NCI-H187 treated with DMSO at 0.1 percent for 48 hours (cell line): ENCODE results near the gene TNRC6C.
"Not testable (repeated sequence)": the region's sequence is repeated elsewhere in the genome, so short reads cannot be mapped to it uniquely, and the experiment has no call there.

Source experiments
- DNase-seq: peaks from one replicate; lab custom pipeline; 2025; lab: John Stamatoyannopoulos, UW

TNRC6C gene

GRCh38 chr17:77933777-77934398, 24.6 kb upstream of the TNRC6C start:
- DNase-seq, result no peak

- no peak for DNase-seq
These were observed 23.4 kb upstream of the TNRC6C start for GRCh38 chr17:77935121-77935571.

- not testable (repeated sequence) for DNase-seq
These were observed 22.8 kb upstream of the TNRC6C start for GRCh38 chr17:77935744-77936143.

- no peak for DNase-seq
These were observed 21.6 kb upstream of the TNRC6C start for GRCh38 chr17:77936881-77937280.

- no peak for DNase-seq
These were observed 17.5 kb upstream of the TNRC6C start for GRCh38 chr17:77941004-77941403.

- no peak for DNase-seq
These were observed 16.2 kb upstream of the TNRC6C start for GRCh38 chr17:77942112-77942988.

GRCh38 chr17:77943971-77944370, 14.5 kb upstream of the TNRC6C start:
- no peak for DNase-seq

GRCh38 chr17:77944390-77945222, 13.9 kb upstream of the TNRC6C start:
- no peak for DNase-seq

- no peak for DNase-seq
These were observed 11.4 kb upstream of the TNRC6C start for GRCh38 chr17:77946900-77947645.

- no peak for DNase-seq
These were observed 9.8 kb upstream of the TNRC6C start for GRCh38 chr17:77948690-77949114.

- DNase-seq, result no peak
These were observed 7.4 kb upstream of the TNRC6C start for GRCh38 chr17:77951123-77951522.

GRCh38 chr17:77952368-77952767, 6.1 kb upstream of the TNRC6C start:
- no peak for DNase-seq

- DNase-seq, result no peak
These were observed 1.2 kb upstream of the TNRC6C start for GRCh38 chr17:77957235-77957856.

- DNase-seq, result no peak
These were observed 218 bp downstream of the TNRC6C start for GRCh38 chr17:77958716-77959125.

GRCh38 chr17:77959126-77959925, 823 bp downstream of the TNRC6C start:
- DNase-seq, result no peak

GRCh38 chr17:77959926-77960521, 1.5 kb downstream of the TNRC6C start:
- DNase-seq, result no peak

- no peak for DNase-seq
These were observed 3.2 kb downstream of the TNRC6C start for GRCh38 chr17:77961741-77962140.

GRCh38 chr17:77962348-77962747, 3.8 kb downstream of the TNRC6C start:
- no peak for DNase-seq

GRCh38 chr17:77963441-77963840, 4.9 kb downstream of the TNRC6C start:
- no peak for DNase-seq

- DNase-seq, result no peak
These were observed 6.8 kb downstream of the TNRC6C start for GRCh38 chr17:77965352-77965751.
